A549 treated with dexamethasone at 1 μM for 4 hours (cell line): Measurements from ENCODE around the gene UFL1. TPM values are rescaled to one million over a fixed set of nuclear protein-coding genes. Genes with fewer than 3 reads are reported as not detected.

Source experiments
- total RNA-seq: library from RNA; stranded (reverse); fragments of 200-300 nt; extraction: Qiagen RNA extraction; gene quantifications from 5 replicates; pipeline ENCODE4 v1.2.3, GENCODE V29; 2022

Gene UFL1
- total RNA-seq = 6.3 to 9.5 TPM (median 9.0 TPM) in 5 replicates

DNA sequence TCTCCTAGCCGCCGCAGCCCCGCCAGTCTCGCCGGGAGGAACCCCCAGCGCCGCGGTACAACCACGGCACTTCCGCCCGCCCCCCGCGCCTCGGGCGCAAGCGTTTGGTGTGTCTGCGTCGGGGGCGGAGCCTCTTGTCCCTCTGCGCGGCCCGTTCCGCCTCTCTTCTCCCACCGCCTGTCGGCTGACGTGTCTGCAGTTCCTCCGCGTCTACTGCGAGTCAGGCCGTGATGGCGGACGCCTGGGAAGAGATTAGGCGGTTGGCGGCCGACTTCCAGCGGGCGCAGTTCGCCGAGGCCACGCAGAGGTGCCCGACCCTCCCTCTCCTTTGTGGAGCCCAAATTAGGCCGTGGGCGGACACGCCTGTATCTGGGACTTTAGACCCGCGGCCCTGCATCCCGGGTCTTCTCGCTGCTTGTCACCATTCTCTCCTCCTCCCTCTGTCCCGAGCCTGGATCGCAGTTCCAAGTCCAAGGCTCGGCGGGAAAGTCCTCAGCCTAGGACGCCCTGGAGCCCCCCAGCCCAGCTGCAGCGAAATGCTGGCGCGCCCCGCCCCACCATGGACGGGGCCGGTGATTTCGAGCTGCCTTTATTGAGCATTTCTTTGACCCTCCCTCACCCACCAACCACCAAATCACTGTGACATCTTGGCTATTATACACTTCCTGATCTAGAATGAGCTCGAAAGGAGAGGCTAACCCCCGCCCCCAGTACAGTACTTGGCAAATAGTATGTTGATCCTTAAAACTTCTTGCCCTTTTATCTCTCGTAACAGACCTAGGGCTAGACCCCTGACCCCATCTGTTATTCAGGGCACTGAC lies at the start of gene UFL1:
Gene UFL1 (plus strand): TSS at position 163 of the 821 bp plus-strand sequence. CDS start 68 bp downstream, at position 231.

DNA sequence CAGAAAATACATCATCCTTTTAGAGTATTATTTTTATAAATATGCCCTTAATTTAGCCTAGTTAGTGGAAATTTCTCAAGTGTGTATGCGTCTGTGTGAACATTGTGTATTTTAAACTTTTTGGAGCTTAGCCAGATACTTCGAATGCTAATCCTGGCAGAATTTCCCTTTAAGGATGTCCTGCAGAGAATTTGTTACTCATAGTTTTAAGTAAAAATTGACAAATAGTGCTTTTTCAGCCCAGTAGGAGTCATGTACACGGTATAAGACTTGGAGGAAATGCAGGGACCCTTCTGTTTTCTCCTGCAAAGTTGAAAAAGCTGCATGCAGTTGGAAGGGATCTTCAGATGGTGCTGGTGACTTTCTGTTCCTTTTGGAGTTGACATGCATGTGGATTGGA lies 41.3 kb downstream of the UFL1 start, which contains the start of gene FHL5:
Gene FHL5 (plus strand): TSS at position 243 of the 400 bp plus-strand sequence. CDS start 40,486 bp downstream, outside the sequence.

Other genes with a start within 250 kb of the UFL1 start
- not detected in 5 replicates for gene FHL5, start 41.3 kb downstream of the UFL1 start, total RNA-seq